GM12878 (cell line): Measurements from ENCODE around the gene CD52. TPM values are rescaled to one million over a fixed set of nuclear protein-coding genes. Genes with fewer than 3 reads are reported as not detected.

Source experiments
- ATAC-seq: fragments of 200-7000 bp; cut with Tn5 transposase; 3 replicates; pipeline ENCODE4 v1.9.1; 2020; ENCODE audit warnings: mild to moderate bottlenecking, moderate library complexity
- BruUV-seq: library from RNA; stranded (reverse); fragments of 400-500 nt; replicated peaks from 2 replicates; lab custom pipeline; 2021; lab: Mats Ljungman, UMichigan
- CTCF ChIA-PET: fragments of 300-600 bp; sonication (Branson Sonifier 250); formaldehyde crosslinking; extraction: SDS; loops from one replicate; lab custom pipeline; 2021; ENCODE audit warnings: inconsistent platforms; lab: Yijun Ruan, JAX
- POLR2A ChIA-PET: fragments of 350-600 bp; formaldehyde crosslinking; extraction: SDS; loops from one replicate; lab custom pipeline; 2021; ENCODE audit warnings: inconsistent platforms; lab: Charles Lee
- RAD21 ChIA-PET: fragments of 300-600 bp; sonication (Branson Sonifier 250); formaldehyde crosslinking; loops from one replicate; lab custom pipeline; 2023; ENCODE audit warnings: antibody characterized with exemption; ENCODE audit not compliant: unreplicated experiment; lab: Charles Lee
- SMC1A ChIA-PET: fragments of 300-600 bp; sonication (Branson Sonifier 250); formaldehyde crosslinking; loops from one replicate; lab custom pipeline; 2023; ENCODE audit not compliant: unreplicated experiment, uncharacterized antibody; lab: Charles Lee
- DNase-seq: peaks from one replicate; pipeline ENCODE4 v3.0.0-alpha.2; 2011; ENCODE audit warnings: low read depth, low spot score
- FAIRE-seq: peaks from 3 replicates; lab custom pipeline; 2011; peaks lifted over from hg19 to GRCh38; lab: Jason Lieb, UNC
- H2AFZ ChIP-seq: 2 replicates; pipeline ENCODE4 v1.6.0; 2011; ENCODE audit warnings: low read depth, low read length, control low read depth; ENCODE audit not compliant: control insufficient read depth
- H3K27ac ChIP-seq: 2 replicates; pipeline ENCODE4 v1.5.1; 2011; ENCODE audit warnings: control low read depth; ENCODE audit not compliant: control insufficient read depth, insufficient read depth
- H3K27me3 ChIP-seq, 2 experiments: replicated peaks in 1 of 2; 2 replicates each; pipeline versions ENCODE4 v1.6.0 to v1.6.1; 2011; ENCODE audit warnings: low read length in 1 of 2; ENCODE audit not compliant: control insufficient read depth in 2 of 2, insufficient read depth in 2 of 2
- H3K36me3 ChIP-seq, 2 experiments: 2 replicates each; pipeline ENCODE4 v1.5.1; 2011; ENCODE audit warnings: low read length in 1 of 2; ENCODE audit not compliant: control insufficient read depth in 2 of 2, insufficient read depth in 2 of 2
- H3K4me1 ChIP-seq: 2 replicates; pipeline ENCODE4 v1.6.1; 2011; ENCODE audit warnings: mild to moderate bottlenecking, low read length, moderate library complexity, mixed read lengths; ENCODE audit not compliant: control insufficient read depth, insufficient read depth
- H3K4me2 ChIP-seq: 2 replicates; pipeline ENCODE4 v1.6.0; 2011; ENCODE audit warnings: control low read depth; ENCODE audit not compliant: control insufficient read depth, insufficient read depth
- H3K4me3 ChIP-seq: fragments of 200-600 bp; sonication (generic); 2 replicates; pipeline ENCODE4 v1.5.1; 2016
- H3K79me2 ChIP-seq: 2 replicates; pipeline ENCODE4 v1.6.0; 2011; ENCODE audit warnings: low read length; ENCODE audit not compliant: control insufficient read depth, insufficient read depth
- H3K9ac ChIP-seq: 2 replicates; pipeline ENCODE4 v1.8.0; 2011; ENCODE audit warnings: low read length, control low read depth, mixed read lengths; ENCODE audit not compliant: control insufficient read depth, insufficient read depth
- H3K9me3 ChIP-seq: replicated peaks from 3 replicates; pipeline ENCODE4 v1.5.1; 2011; ENCODE audit warnings: mild to moderate bottlenecking, low read length; ENCODE audit not compliant: control insufficient read depth, insufficient read depth
- H4K20me1 ChIP-seq: 2 replicates; pipeline ENCODE4 v1.6.0; 2011; ENCODE audit not compliant: control insufficient read depth, insufficient read depth
- CHD1 ChIP-seq: IDR thresholded peaks from 2 replicates; pipeline ENCODE4 v1.6.1; 2012; ENCODE audit warnings: low read depth, low read length, improper control_type of control experiment
- CHD2 ChIP-seq: IDR thresholded peaks from 2 replicates; pipeline ENCODE4 v1.6.1; 2011; ENCODE audit warnings: low read depth, low read length, improper control_type of control experiment, borderline replicate concordance
- ESRRA ChIP-seq: IDR thresholded peaks from 2 replicates; pipeline ENCODE4 v1.6.1; 2012; ENCODE audit warnings: mild to moderate bottlenecking, low read length, improper control_type of control experiment
- GATAD2B ChIP-seq: fragments of 450-650 bp; conservative IDR thresholded peaks from 2 replicates; pipeline ENCODE4 v1.6.1; 2017; ENCODE audit warnings: low read depth, mild to moderate bottlenecking, moderate library complexity
- HDGF ChIP-seq: fragments of 450-650 bp; IDR thresholded peaks from 2 replicates; pipeline ENCODE4 v1.6.1; 2016; ENCODE audit warnings: antibody characterized with exemption
- RFX5 ChIP-seq: IDR thresholded peaks from 2 replicates; pipeline ENCODE4 v1.6.1; 2011; ENCODE audit warnings: low read depth, low read length, improper control_type of control experiment
- SREBF2 ChIP-seq: IDR thresholded peaks from 2 replicates; pipeline ENCODE4 v1.6.1; 2012; ENCODE audit warnings: mild to moderate bottlenecking, low read length
- WGBS: methylation state at CpG from one replicate; pipeline ENCODE4 v1.1.6; 2016; ENCODE audit warnings: low lambda C conversion rate; ENCODE audit not compliant: insufficient replicate concordance, insufficient coverage; ENCODE audit errors: missing lambda C conversion rate; 5-methylcytosine and 5-hydroxymethylcytosine counted together
- in situ Hi-C: fragments of 300-500 bp; cut with MboI; formaldehyde crosslinking; loops from 9 replicates; pipeline ENCODE4 v1.14.3; 2018; ENCODE audit warnings: mixed read lengths
- intact Hi-C: fragments of 100-400 bp; cut with micrococcal nuclease; formaldehyde crosslinking; loops from one replicate; pipeline ENCODE4 v1.14.2; 2022; ENCODE audit not compliant: unreplicated experiment
- polyA plus RNA-seq, 11 experiments: library from polyadenylated mRNA; depleted of rRNA in 4 of 11; unstranded in 6 of 11; stranded (reverse) in 5 of 11; fragments of >200 nt; fragmentation: Nextera tagmentation in 4 of 11; fragmentation: Illumina TruSeq in 1 of 11; extraction: Ambion mirVana in 4 of 11; extraction: Trizol in 1 of 11; gene quantifications; 1 replicate in 1 of 11; 2 replicates in 10 of 11; pipeline versions ENCODE4 v1.2.1 to v1.2.3, GENCODE V29; 2011 to 2016; ENCODE audit warnings: inconsistent platforms in 2 of 11, missing spikeins in 2 of 11, low read depth in 1 of 11
- total RNA-seq, 4 experiments: library from RNA; depleted of rRNA in 3 of 4; stranded (reverse); fragments of >200 nt in 3 of 4; fragmentation: Illumina TruSeq in 1 of 4; extraction: Trizol in 1 of 4; gene quantifications; 2 replicates each; pipeline versions ENCODE4 v1.2.1 to v1.2.3, GENCODE V29; 2013 to 2021
- TF ChIP-seq, protein P1 (sequence below): fragments of 450-650 bp; formaldehyde crosslinking; IDR thresholded peaks from 2 replicates; pipeline ENCODE4 v1.4.0; 2020; ENCODE audit warnings: mild to moderate bottlenecking, moderate library complexity
- TF ChIP-seq, protein P2 (sequence below): fragments of 450-650 bp; IDR thresholded peaks from 2 replicates; pipeline ENCODE4 v1.6.1; 2018; ENCODE audit warnings: mild to moderate bottlenecking, low read depth, moderate library complexity; ENCODE audit not compliant: partially characterized antibody
- TF ChIP-seq, protein P3 (sequence below): fragments of 450-650 bp; IDR thresholded peaks from 2 replicates; pipeline ENCODE4 v1.6.1; 2018; ENCODE audit warnings: borderline replicate concordance, mild to moderate bottlenecking; ENCODE audit not compliant: partially characterized antibody

Gene CD52
- total and polyA plus RNA-seq, 10 of the 15 experiments (the other 5 are each of a cell fraction or from before 2014, with no cell fraction given) = 237 to 2,736 (median 532) TPM

DNA sequence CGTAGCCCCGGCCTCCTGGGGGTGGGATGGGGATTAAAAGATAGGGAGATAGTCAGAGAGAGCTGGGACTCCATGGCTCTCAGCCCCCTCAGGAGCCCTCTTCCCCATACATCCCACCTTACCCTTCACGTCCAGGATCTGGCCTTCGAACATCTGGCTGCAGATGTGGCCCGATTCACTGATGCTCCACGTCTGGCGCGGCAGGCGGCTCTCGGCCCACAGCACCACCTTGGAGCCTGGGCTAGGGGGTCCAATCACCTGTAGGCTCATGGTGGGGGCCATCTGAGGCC lies 4.2 kb downstream of the CD52 start:
- TF ChIP-seq, protein P1, sequence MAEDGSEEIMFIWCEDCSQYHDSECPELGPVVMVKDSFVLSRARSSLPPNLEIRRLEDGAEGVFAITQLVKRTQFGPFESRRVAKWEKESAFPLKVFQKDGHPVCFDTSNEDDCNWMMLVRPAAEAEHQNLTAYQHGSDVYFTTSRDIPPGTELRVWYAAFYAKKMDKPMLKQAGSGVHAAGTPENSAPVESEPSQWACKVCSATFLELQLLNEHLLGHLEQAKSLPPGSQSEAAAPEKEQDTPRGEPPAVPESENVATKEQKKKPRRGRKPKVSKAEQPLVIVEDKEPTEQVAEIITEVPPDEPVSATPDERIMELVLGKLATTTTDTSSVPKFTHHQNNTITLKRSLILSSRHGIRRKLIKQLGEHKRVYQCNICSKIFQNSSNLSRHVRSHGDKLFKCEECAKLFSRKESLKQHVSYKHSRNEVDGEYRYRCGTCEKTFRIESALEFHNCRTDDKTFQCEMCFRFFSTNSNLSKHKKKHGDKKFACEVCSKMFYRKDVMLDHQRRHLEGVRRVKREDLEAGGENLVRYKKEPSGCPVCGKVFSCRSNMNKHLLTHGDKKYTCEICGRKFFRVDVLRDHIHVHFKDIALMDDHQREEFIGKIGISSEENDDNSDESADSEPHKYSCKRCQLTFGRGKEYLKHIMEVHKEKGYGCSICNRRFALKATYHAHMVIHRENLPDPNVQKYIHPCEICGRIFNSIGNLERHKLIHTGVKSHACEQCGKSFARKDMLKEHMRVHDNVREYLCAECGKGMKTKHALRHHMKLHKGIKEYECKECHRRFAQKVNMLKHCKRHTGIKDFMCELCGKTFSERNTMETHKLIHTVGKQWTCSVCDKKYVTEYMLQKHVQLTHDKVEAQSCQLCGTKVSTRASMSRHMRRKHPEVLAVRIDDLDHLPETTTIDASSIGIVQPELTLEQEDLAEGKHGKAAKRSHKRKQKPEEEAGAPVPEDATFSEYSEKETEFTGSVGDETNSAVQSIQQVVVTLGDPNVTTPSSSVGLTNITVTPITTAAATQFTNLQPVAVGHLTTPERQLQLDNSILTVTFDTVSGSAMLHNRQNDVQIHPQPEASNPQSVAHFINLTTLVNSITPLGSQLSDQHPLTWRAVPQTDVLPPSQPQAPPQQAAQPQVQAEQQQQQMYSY = no peak
- TF ChIP-seq RFX5 = no peak
- TF ChIP-seq GATAD2B = no peak
- TF ChIP-seq SREBF2 = no peak
- no peak for TF ChIP-seq ESRRA
- TF ChIP-seq, protein P2, sequence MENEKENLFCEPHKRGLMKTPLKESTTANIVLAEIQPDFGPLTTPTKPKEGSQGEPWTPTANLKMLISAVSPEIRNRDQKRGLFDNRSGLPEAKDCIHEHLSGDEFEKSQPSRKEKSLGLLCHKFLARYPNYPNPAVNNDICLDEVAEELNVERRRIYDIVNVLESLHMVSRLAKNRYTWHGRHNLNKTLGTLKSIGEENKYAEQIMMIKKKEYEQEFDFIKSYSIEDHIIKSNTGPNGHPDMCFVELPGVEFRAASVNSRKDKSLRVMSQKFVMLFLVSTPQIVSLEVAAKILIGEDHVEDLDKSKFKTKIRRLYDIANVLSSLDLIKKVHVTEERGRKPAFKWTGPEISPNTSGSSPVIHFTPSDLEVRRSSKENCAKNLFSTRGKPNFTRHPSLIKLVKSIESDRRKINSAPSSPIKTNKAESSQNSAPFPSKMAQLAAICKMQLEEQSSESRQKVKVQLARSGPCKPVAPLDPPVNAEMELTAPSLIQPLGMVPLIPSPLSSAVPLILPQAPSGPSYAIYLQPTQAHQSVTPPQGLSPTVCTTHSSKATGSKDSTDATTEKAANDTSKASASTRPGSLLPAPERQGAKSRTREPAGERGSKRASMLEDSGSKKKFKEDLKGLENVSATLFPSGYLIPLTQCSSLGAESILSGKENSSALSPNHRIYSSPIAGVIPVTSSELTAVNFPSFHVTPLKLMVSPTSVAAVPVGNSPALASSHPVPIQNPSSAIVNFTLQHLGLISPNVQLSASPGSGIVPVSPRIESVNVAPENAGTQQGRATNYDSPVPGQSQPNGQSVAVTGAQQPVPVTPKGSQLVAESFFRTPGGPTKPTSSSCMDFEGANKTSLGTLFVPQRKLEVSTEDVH = no peak
- TF ChIP-seq, protein P3, sequence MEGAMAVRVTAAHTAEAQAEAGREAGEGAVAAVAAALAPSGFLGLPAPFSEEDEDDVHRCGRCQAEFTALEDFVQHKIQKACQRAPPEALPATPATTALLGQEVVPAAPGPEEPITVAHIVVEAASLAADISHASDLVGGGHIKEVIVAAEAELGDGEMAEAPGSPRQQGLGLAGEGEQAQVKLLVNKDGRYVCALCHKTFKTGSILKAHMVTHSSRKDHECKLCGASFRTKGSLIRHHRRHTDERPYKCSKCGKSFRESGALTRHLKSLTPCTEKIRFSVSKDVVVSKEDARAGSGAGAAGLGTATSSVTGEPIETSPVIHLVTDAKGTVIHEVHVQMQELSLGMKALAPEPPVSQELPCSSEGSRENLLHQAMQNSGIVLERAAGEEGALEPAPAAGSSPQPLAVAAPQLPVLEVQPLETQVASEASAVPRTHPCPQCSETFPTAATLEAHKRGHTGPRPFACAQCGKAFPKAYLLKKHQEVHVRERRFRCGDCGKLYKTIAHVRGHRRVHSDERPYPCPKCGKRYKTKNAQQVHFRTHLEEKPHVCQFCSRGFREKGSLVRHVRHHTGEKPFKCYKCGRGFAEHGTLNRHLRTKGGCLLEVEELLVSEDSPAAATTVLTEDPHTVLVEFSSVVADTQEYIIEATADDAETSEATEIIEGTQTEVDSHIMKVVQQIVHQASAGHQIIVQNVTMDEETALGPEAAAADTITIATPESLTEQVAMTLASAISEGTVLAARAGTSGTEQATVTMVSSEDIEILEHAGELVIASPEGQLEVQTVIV = no peak
- no peak for TF ChIP-seq HDGF
- TF ChIP-seq CHD2 = no peak
- TF ChIP-seq CHD1 = no peak
- ChIA-PET CTCF (interaction anchor here (0.6 to 11.6 kb wide), 33 partner anchors 10 to 218 kb away, joined by 3 to 879 read pairs (median 5); partner anchors contain the start of genes CEP85, SH3BGRL3, UBXN11 and ZNF593), RAD21 (interaction anchor here (0.6 to 10.4 kb wide), 14 partner anchors 13 to 177 kb away, joined by 3 to 477 read pairs (median 6); partner anchors contain the start of genes CEP85, SH3BGRL3, UBXN11 and ZNF593), POLR2A (interaction anchor here (10.6 kb wide), 1 partner anchor 35 kb away, joined by 253 read pairs; no protein-coding TSS in a partner anchor), SMC1A (interaction anchor here (0.7 to 14.9 kb wide), 15 partner anchors 10 to 152 kb away, joined by 3 to 474 read pairs (median 6); partner anchors contain the start of genes C1orf232, CEP85, SH3BGRL3 and UBXN11)
- no peaks in the 10 kb centered on the region for H3K9me3 ChIP-seq
- H3K4me1 ChIP-seq = peaks cover 21% of the 10 kb centered on the region
- no peaks in the 10 kb centered on the region for H3K27me3 ChIP-seq
- no peaks in the 10 kb centered on the region for H4K20me1 ChIP-seq
- H3K4me3 ChIP-seq = no peak overlapping the region
- peaks cover 0 to 3% of the 10 kb centered on the region in 2 experiments; a peak in 1 of 4 replicates for H3K36me3 ChIP-seq
- DNase-seq = no peak
- in situ Hi-C loops = loop anchor here (5.0 kb wide), 2 partner anchors 35 to 150 kb away; partner anchors contain the start of gene ZNF593OS
- no peak overlapping the region for H2AFZ ChIP-seq
- WGBS = 56% methylated on average over 10 of the region's 10 CpGs
- no TSS peak for BruUV-seq
- H3K4me2 ChIP-seq = no peak overlapping the region
- no peak overlapping the region; the same call in 1 of the 2 replicates for H3K9ac ChIP-seq
- FAIRE-seq = no peak
- no peak for ATAC-seq
- peaks cover 23% of the 10 kb centered on the region for H3K79me2 ChIP-seq
- intact Hi-C loops = loop anchor here (5.0 kb wide), 1 partner anchor 155 kb away; the partner anchor contains the start of genes C1orf232 and ZNF593
- no peak overlapping the region for H3K27ac ChIP-seq
